HAP-1 (cell line): ENCODE data around the gene PSMD6.

Source experiments
- DNase-seq, 2 experiments: peaks; one replicate each; pipeline ENCODE4 v3.0.0-alpha.2; 2016 to 2020; ENCODE audit warnings: low spot score in 2 of 2
- H3K27me3 ChIP-seq: fragments of 250-450 bp; sonication (Bioruptor Pico); 2 replicates; pipeline ENCODE4 v1.5.1; 2020; ENCODE audit warnings: low read depth, mild to moderate bottlenecking, moderate library complexity
- H3K36me3 ChIP-seq: fragments of 250-450 bp; sonication (Bioruptor Pico); replicated peaks from 2 replicates; pipeline ENCODE4 v1.5.1; 2020; ENCODE audit warnings: mild to moderate bottlenecking
- H3K4me1 ChIP-seq: fragments of 250-450 bp; sonication (Bioruptor Pico); 2 replicates; pipeline ENCODE4 v1.5.1; 2020; ENCODE audit warnings: mild to moderate bottlenecking
- H3K4me3 ChIP-seq: fragments of 250-450 bp; sonication (Bioruptor Pico); 2 replicates; pipeline ENCODE4 v1.5.1; 2020; ENCODE audit warnings: mild to moderate bottlenecking, moderate library complexity
- H3K9me3 ChIP-seq: fragments of 250-450 bp; sonication (Bioruptor Pico); 2 replicates; pipeline ENCODE4 v1.5.1; 2020; ENCODE audit warnings: mild to moderate bottlenecking, moderate library complexity
- in situ Hi-C: fragments of 300-500 bp; cut with MboI; formaldehyde crosslinking; loops from 3 replicates; pipeline ENCODE4 v1.14.3; 2020; ENCODE audit warnings: low sequenced_read_pairs, inconsistent platforms, mixed read lengths

Gene PSMD6

DNA sequence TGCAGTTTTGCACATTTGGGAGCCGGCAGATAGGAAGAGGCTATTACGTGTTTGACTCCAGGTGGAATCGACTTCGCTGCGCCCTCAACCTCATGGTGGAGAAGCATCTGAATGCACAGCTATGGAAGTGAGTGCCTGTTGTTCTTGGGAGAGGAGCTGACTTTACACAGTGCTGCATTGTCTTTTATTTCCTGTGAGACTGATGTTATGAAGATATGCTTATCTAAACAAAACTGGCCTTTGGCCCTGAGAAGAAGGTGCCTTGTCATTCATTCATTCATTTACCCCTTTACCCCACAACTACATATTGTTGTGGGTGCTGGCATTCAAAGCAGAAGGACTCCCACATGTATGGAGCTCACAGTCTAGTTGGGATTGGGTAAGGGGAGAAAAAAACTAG is 32.6 kb downstream of the PSMD6 start:
- no peak overlapping the region for H3K4me3 ChIP-seq
- H3K4me1 ChIP-seq: no peaks in the 10 kb centered on the region
- H3K36me3 ChIP-seq: peaks cover 59% of the 10 kb centered on the region
- H3K9me3 ChIP-seq: no peaks in the 10 kb centered on the region
- in situ Hi-C loops: loop anchor here (10.0 kb wide), 1 partner anchor 636 kb away; no protein-coding TSS in a partner anchor
- no peaks in the 10 kb centered on the region for H3K27me3 ChIP-seq
- no peak for DNase-seq

DNA sequence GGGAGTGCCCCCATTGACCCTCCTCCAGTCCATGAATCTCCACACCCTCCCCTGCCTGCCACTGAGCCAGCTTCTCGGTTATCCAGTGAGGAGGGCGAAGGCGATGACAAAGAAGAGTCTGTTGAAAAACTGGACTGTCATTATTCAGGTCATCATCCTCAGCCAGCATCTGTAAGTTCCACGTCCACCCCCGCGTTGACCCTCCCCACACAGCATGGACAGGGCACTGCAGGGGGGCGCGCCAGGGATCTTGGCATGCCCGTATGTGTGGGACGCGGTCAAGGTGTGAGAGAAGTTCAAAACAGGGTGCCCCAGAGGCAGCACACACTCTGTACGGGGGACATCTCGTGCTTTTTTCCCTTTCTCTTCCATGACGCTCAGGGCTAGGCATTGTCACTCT is 33.1 kb downstream of the PSMD6 start:
- peaks cover 60% of the 10 kb centered on the region for H3K36me3 ChIP-seq
- no peaks in the 10 kb centered on the region for H3K4me1 ChIP-seq
- H3K4me3 ChIP-seq: no peak overlapping the region
- no peaks in the 10 kb centered on the region for H3K27me3 ChIP-seq
- no peaks in the 10 kb centered on the region for H3K9me3 ChIP-seq
- in situ Hi-C loops: loop anchor here (10.0 kb wide), 1 partner anchor 635 kb away; no protein-coding TSS in a partner anchor
- no peak for DNase-seq

GRCh38 chr3:63988943-63989342 is 34.4 kb downstream of the PSMD6 start:
- no peak for DNase-seq
- Histone ChIP-seq H3K4me1 (no peaks in the 10 kb centered on the region), H3K27me3 (no peaks in the 10 kb centered on the region), H3K36me3 (peaks cover 57% of the 10 kb centered on the region), H3K4me3 (no peak overlapping the region), H3K9me3 (no peaks in the 10 kb centered on the region)
- in situ Hi-C loops: no loop called here

- no peaks in the 10 kb centered on the region for H3K9me3 ChIP-seq
- in situ Hi-C loops: no loop called here
- H3K4me1 ChIP-seq: no peaks in the 10 kb centered on the region
- DNase-seq: no peak
- H3K27me3 ChIP-seq: no peaks in the 10 kb centered on the region
- H3K4me3 ChIP-seq: no peak overlapping the region
- H3K36me3 ChIP-seq: peaks cover 64% of the 10 kb centered on the region
Measured at GRCh38 chr3:63986831-63987230, 36.5 kb downstream of the PSMD6 start.

DNA sequence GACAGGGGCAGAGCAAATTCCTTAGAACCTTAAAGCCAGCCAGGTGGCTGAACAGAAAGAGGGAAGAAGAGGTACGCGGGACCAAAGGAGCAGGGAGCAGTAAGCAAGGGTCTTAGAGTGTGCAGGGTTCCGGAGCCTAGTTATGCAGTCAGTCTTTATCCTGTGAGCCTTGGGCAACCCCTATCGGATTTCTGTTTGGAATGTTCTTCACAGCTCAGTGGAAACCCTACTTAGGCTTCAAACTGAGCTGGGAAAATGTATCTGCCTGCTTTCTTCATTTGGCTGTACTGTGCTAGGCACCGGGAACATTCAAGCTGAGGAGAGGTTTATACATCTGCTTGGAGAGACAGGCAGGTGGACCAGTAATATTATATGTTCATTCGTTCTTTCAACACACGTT is 37.1 kb downstream of the PSMD6 start:
- no peaks in the 10 kb centered on the region for H3K9me3 ChIP-seq

GRCh38 chr3:63984391-63984790 is 38.9 kb downstream of the PSMD6 start:
- Histone ChIP-seq H3K9me3 (no peaks in the 10 kb centered on the region), H3K4me3 (no peak overlapping the region), H3K27me3 (no peaks in the 10 kb centered on the region), H3K4me1 (no peaks in the 10 kb centered on the region), H3K36me3 (peaks cover 61% of the 10 kb centered on the region)
- no peak for DNase-seq
- in situ Hi-C loops: no loop called here

More for the DNA sequence above, 37.1 kb downstream of the PSMD6 start:
- no peak for DNase-seq
- Histone ChIP-seq H3K4me3 (no peak overlapping the region), H3K4me1 (no peaks in the 10 kb centered on the region), H3K27me3 (no peaks in the 10 kb centered on the region), H3K36me3 (peaks cover 63% of the 10 kb centered on the region)
- in situ Hi-C loops: no loop called here

GRCh38 chr3:63981980-63982379 is 41.3 kb downstream of the PSMD6 start:
- in situ Hi-C loops: no loop called here
- Histone ChIP-seq H3K27me3 (no peaks in the 10 kb centered on the region), H3K4me1 (no peaks in the 10 kb centered on the region), H3K36me3 (peaks cover 43% of the 10 kb centered on the region), H3K9me3 (no peaks in the 10 kb centered on the region), H3K4me3 (no peak overlapping the region)
- no peak for DNase-seq

DNA sequence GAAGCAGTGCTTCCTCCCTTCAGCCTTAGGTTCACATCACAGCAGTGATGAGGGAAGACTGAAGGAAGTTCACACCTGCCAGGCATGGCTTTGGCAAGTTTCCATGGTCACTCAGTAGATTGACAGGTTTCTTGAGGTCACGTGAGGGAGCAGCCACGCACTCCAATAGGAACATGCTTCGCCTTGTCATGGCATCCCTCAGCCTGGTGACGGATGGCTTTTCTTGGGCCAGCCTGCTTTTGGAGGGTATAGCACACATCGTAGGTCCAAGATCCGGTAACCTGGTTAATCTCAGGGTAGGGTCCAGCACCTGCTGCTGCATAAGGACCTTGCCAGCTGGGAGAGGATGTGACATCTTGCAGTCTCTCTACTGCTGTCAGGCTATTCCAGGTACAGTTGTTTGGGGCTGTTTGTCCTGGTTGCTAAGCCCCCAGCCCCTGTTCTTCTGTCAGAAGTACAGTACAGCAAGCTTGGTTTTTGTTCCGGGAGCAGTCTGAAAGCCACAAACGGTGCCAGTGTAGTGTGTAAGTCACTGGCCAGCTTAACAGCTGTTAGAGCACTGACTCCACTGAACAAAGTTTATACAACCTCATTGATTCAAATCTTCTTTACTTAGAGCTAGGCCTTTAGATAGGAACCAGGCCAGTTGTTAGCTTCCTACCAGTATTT is 42.3 kb downstream of the PSMD6 start:
- in situ Hi-C loops: no loop called here
- H3K36me3 ChIP-seq: peaks cover 43% of the 10 kb centered on the region
- no peak for DNase-seq
- no peak overlapping the region for H3K4me3 ChIP-seq
- H3K27me3 ChIP-seq: no peaks in the 10 kb centered on the region
- H3K4me1 ChIP-seq: no peaks in the 10 kb centered on the region
- no peaks in the 10 kb centered on the region for H3K9me3 ChIP-seq

- Histone ChIP-seq H3K4me1 (no peaks in the 10 kb centered on the region), H3K4me3 (no peak overlapping the region), H3K36me3 (peaks cover 35% of the 10 kb centered on the region), H3K27me3 (no peaks in the 10 kb centered on the region), H3K9me3 (no peaks in the 10 kb centered on the region)
- DNase-seq: no peak
- in situ Hi-C loops: no loop called here
Measured at GRCh38 chr3:63980019-63980418, 43.3 kb downstream of the PSMD6 start.

- Histone ChIP-seq H3K9me3 (no peaks in the 10 kb centered on the region), H3K4me1 (no peaks in the 10 kb centered on the region), H3K27me3 (no peaks in the 10 kb centered on the region), H3K36me3 (peaks cover 29% of the 10 kb centered on the region), H3K4me3 (no peak overlapping the region)
- no peak for DNase-seq
- in situ Hi-C loops: no loop called here
Measured at GRCh38 chr3:63979093-63979885, 44.0 kb downstream of the PSMD6 start.

- peaks cover 27% of the 10 kb centered on the region for H3K36me3 ChIP-seq
- no peak overlapping the region for H3K4me3 ChIP-seq
- no peak for DNase-seq
- in situ Hi-C loops: no loop called here
- H3K9me3 ChIP-seq: no peaks in the 10 kb centered on the region
- H3K4me1 ChIP-seq: no peaks in the 10 kb centered on the region
- no peaks in the 10 kb centered on the region for H3K27me3 ChIP-seq
Measured at GRCh38 chr3:63977893-63978292, 45.4 kb downstream of the PSMD6 start.

DNA sequence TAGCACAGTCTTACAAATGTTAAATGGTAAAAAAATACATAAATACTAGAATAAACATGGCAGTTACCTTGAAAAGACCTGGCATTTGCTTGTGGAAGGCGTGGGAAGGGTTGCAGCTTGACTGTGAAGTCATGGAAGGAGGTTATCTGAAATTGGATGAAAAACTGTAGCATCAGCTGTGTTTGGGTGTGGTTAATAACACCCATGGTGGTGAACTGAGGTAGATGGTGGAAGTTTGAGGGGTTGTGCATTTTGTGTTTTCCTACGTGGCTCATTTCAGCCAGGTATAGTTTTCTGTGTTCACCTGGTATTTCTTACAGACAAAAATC is 46.5 kb downstream of the PSMD6 start:
- no peak for DNase-seq
- Histone ChIP-seq H3K4me3 (no peak overlapping the region), H3K4me1 (no peaks in the 10 kb centered on the region), H3K27me3 (no peaks in the 10 kb centered on the region), H3K36me3 (peaks cover 16% of the 10 kb centered on the region; the same call in 1 of the 2 replicates), H3K9me3 (no peaks in the 10 kb centered on the region)
- in situ Hi-C loops: no loop called here

GRCh38 chr3:63976161-63976871 is 47.0 kb downstream of the PSMD6 start:
- in situ Hi-C loops: no loop called here
- DNase-seq: no peak

DNA sequence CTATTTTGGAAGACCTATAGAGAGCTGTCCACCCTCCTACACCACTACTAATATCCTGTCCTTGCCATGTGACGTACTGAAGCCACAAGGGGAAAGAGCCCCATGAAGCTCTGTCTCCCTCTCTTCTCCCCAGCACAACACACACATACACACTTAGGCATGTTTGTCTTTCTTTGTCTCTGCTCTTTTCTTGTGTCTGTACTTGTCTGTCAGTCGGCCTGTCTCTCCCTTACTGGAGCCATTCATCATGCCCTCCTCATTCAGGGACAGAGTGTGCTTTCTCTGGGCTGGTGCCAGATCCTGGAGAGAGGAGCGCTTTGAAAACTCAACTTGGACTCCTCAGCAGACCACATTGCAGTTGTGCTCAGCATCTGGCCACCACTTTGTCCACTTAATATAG is 47.6 kb downstream of the PSMD6 start:
- no peaks in the 10 kb centered on the region for H3K9me3 ChIP-seq
- H3K36me3 ChIP-seq: peaks cover 10% of the 10 kb centered on the region; the same call in 1 of the 2 replicates
- peak in 1 of 2 experiments; percentile 24 for DNase-seq
- no peaks in the 10 kb centered on the region for H3K27me3 ChIP-seq
- peaks cover 10% of the 10 kb centered on the region for H3K4me1 ChIP-seq
- H3K4me3 ChIP-seq: no peak overlapping the region
- in situ Hi-C loops: no loop called here

More at GRCh38 chr3:63976161-63976871, 47.0 kb downstream of the PSMD6 start:
- H3K4me1 ChIP-seq: peaks cover 4% of the 10 kb centered on the region
- no peak overlapping the region for H3K4me3 ChIP-seq
- H3K27me3 ChIP-seq: no peaks in the 10 kb centered on the region
- no peaks in the 10 kb centered on the region for H3K9me3 ChIP-seq
- H3K36me3 ChIP-seq: peaks cover 16% of the 10 kb centered on the region; the same call in 1 of the 2 replicates
